WTC11 (cell line): Measurements from ENCODE around the gene UGT1A10. TPM values are rescaled to one million over a fixed set of nuclear protein-coding genes. Genes with fewer than 3 reads are reported as not detected.

Experiments
- ATAC-seq: fragments of 200-7000 bp; cut with Tn5 transposase; 2 replicates; pipeline ENCODE4 v1.10.0; 2021; ENCODE audit warnings: mild to moderate bottlenecking, moderate library complexity
- CTCF ChIA-PET: fragments of 300-600 bp; sonication (Branson Sonifier 250); formaldehyde crosslinking; loops from one replicate; lab custom pipeline; 2021; ENCODE audit warnings: antibody characterized with exemption; lab: Charles Lee
- POLR2A ChIA-PET: fragments of 350-600 bp; sonication (Branson Sonifier 250); formaldehyde crosslinking; loops from one replicate; lab custom pipeline; 2021; ENCODE audit warnings: antibody characterized with exemption; lab: Charles Lee
- DNase-seq: peaks from one replicate; pipeline ENCODE4 v3.0.0; 2021; ENCODE audit warnings: low spot score
- H3K27ac Mint-ChIP-seq: 2 replicates; pipeline ENCODE4 v1.8.0; 2021; ENCODE audit warnings: mixed read lengths
- H3K27me3 Mint-ChIP-seq: 2 replicates; pipeline ENCODE4 v1.8.0; 2021; ENCODE audit warnings: low read depth, mild to moderate bottlenecking, moderate library complexity, mixed read lengths
- H3K36me3 Mint-ChIP-seq: 2 replicates; pipeline ENCODE4 v1.8.0; 2021; ENCODE audit warnings: mixed read lengths
- H3K4me1 Mint-ChIP-seq: 2 replicates; pipeline ENCODE4 v1.8.0; 2022; ENCODE audit warnings: mixed read lengths
- H3K4me3 Mint-ChIP-seq: 2 replicates; pipeline ENCODE4 v1.8.0; 2021; ENCODE audit warnings: mild to moderate bottlenecking, moderate library complexity, mixed read lengths
- H3K9me3 Mint-ChIP-seq: 2 replicates; pipeline ENCODE4 v1.8.0; 2021; ENCODE audit warnings: mixed read lengths
- ESRRA ChIP-seq: sonication (generic); formaldehyde crosslinking; IDR thresholded peaks from 2 replicates; pipeline ENCODE4 v1.8.1; 2022; ENCODE audit warnings: mild to moderate bottlenecking, missing genetic modification reagents, borderline replicate concordance
- JAZF1 ChIP-seq: fragments of 250-450 bp; sonication (Bioruptor Pico); IDR thresholded peaks from 2 replicates; pipeline ENCODE4 v1.9.0; 2021; ENCODE audit warnings: moderate library complexity, mild to moderate bottlenecking, inconsistent platforms
- NFYB ChIP-seq: sonication (generic); formaldehyde crosslinking; conservative IDR thresholded peaks from 2 replicates; pipeline ENCODE4 v1.8.0; 2022; ENCODE audit warnings: low read depth, missing genetic modification reagents
- RORB ChIP-seq: fragments of 250-450 bp; sonication (Bioruptor Pico); IDR thresholded peaks from 2 replicates; pipeline ENCODE4 v1.9.0; 2021; ENCODE audit warnings: mild to moderate bottlenecking
- SMAD4 ChIP-seq: sonication (generic); formaldehyde crosslinking; IDR thresholded peaks from 2 replicates; pipeline ENCODE4 v1.8.0; 2022; ENCODE audit warnings: mild to moderate bottlenecking, missing genetic modification reagents
- TEAD4 ChIP-seq: sonication (generic); formaldehyde crosslinking; IDR thresholded peaks from 2 replicates; pipeline ENCODE4 v1.8.0; 2022; ENCODE audit warnings: mild to moderate bottlenecking, missing genetic modification reagents
- ZBTB21 ChIP-seq: sonication (generic); formaldehyde crosslinking; IDR thresholded peaks from 2 replicates; pipeline ENCODE4 v1.8.1; 2023; ENCODE audit warnings: mild to moderate bottlenecking, missing genetic modification reagents, borderline replicate concordance
- ZNF263 ChIP-seq: sonication (generic); formaldehyde crosslinking; IDR thresholded peaks from 2 replicates; pipeline ENCODE4 v1.8.1; 2022; ENCODE audit warnings: low read depth, mild to moderate bottlenecking, moderate library complexity, missing genetic modification reagents
- total RNA-seq: library from RNA; stranded (reverse); gene quantifications from 3 replicates; pipeline ENCODE4 v1.2.3, GENCODE V29; 2021
- TF ChIP-seq, protein P1 (sequence below): fragments of 250-450 bp; sonication (Bioruptor Pico); IDR thresholded peaks from 2 replicates; pipeline ENCODE4 v1.9.0; 2021; ENCODE audit warnings: mild to moderate bottlenecking
- TF ChIP-seq, protein P2 (sequence below): fragments of 200-600 bp; IDR thresholded peaks from 2 replicates; pipeline ENCODE4 v1.8.0; 2022; ENCODE audit warnings: antibody characterized with exemption
- TF ChIP-seq, protein P3 (sequence below): sonication (generic); formaldehyde crosslinking; IDR thresholded peaks from 2 replicates; pipeline ENCODE4 v1.8.0; 2022; ENCODE audit warnings: missing genetic modification reagents
- TF ChIP-seq, protein P4 (sequence below): sonication (generic); formaldehyde crosslinking; conservative IDR thresholded peaks from 2 replicates; pipeline ENCODE4 v1.8.1; 2023; ENCODE audit warnings: mild to moderate bottlenecking, low read depth, missing genetic modification reagents, moderate library complexity
- TF ChIP-seq, protein P5 (sequence below): sonication (generic); formaldehyde crosslinking; IDR thresholded peaks from 2 replicates; pipeline ENCODE4 v1.8.1; 2022; ENCODE audit warnings: missing genetic modification reagents, borderline replicate concordance
- TF ChIP-seq, protein P6 (sequence below): sonication (generic); formaldehyde crosslinking; IDR thresholded peaks from 2 replicates; pipeline ENCODE4 v1.8.1; 2022; ENCODE audit warnings: mild to moderate bottlenecking, missing genetic modification reagents, moderate library complexity, borderline replicate concordance
- TF ChIP-seq, protein P7 (sequence below): sonication (generic); formaldehyde crosslinking; IDR thresholded peaks from 2 replicates; pipeline ENCODE4 v1.8.1; 2023; ENCODE audit warnings: mild to moderate bottlenecking, missing genetic modification reagents

Gene UGT1A10
- total RNA-seq, 1 experiment from 2014 or later = not detected

DNA sequence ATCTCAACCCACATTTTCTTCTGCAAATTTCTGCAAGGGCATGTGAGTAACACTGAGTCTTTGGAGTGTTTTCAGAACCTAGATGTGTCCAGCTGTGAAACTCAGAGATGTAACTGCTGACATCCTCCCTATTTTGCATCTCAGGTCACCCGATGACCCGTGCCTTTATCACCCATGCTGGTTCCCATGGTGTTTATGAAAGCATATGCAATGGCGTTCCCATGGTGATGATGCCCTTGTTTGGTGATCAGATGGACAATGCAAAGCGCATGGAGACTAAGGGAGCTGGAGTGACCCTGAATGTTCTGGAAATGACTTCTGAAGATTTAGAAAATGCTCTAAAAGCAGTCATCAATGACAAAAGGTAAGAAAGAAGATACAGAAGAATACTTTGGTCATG is 131.8 kb downstream of the UGT1A10 start (continued):
- TF ChIP-seq, protein P1, sequence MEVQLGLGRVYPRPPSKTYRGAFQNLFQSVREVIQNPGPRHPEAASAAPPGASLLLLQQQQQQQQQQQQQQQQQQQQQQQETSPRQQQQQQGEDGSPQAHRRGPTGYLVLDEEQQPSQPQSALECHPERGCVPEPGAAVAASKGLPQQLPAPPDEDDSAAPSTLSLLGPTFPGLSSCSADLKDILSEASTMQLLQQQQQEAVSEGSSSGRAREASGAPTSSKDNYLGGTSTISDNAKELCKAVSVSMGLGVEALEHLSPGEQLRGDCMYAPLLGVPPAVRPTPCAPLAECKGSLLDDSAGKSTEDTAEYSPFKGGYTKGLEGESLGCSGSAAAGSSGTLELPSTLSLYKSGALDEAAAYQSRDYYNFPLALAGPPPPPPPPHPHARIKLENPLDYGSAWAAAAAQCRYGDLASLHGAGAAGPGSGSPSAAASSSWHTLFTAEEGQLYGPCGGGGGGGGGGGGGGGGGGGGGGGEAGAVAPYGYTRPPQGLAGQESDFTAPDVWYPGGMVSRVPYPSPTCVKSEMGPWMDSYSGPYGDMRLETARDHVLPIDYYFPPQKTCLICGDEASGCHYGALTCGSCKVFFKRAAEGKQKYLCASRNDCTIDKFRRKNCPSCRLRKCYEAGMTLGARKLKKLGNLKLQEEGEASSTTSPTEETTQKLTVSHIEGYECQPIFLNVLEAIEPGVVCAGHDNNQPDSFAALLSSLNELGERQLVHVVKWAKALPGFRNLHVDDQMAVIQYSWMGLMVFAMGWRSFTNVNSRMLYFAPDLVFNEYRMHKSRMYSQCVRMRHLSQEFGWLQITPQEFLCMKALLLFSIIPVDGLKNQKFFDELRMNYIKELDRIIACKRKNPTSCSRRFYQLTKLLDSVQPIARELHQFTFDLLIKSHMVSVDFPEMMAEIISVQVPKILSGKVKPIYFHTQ = no peak

DNA sequence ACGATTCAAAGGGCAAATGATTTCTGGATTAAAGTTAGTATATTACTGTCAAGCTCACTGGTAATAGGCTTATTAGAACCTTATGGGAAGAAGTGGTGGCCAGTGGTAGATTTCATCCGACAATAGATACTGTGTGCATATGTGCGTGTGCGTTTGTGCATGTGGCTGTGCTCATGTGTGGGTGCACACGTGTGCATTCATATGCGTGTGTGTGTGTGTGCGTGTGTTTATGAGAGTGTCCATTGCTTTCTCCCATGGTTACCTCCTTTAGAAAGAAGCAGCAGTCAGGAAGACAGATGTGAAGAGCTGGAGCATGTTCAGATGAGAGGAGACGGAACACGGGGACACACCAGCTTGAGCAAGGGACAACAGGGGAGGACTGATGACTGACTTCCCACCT is 133.0 kb downstream of the UGT1A10 start:
- no peak overlapping the region for H3K4me3 Mint-ChIP-seq

DNA sequence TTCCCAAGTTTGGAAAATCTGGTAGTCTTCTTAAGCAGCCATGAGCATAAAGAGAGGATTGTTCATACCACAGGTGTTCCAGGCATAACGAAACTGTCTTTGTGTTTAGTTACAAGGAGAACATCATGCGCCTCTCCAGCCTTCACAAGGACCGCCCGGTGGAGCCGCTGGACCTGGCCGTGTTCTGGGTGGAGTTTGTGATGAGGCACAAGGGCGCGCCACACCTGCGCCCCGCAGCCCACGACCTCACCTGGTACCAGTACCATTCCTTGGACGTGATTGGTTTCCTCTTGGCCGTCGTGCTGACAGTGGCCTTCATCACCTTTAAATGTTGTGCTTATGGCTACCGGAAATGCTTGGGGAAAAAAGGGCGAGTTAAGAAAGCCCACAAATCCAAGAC is 135.9 kb downstream of the UGT1A10 start:
- peaks cover 8% of the 10 kb centered on the region for H3K36me3 Mint-ChIP-seq
- H3K4me1 Mint-ChIP-seq = peaks cover 3% of the 10 kb centered on the region
- H3K27me3 Mint-ChIP-seq = no peaks in the 10 kb centered on the region; the same call in 1 of the 2 replicates
- no peak overlapping the region for H3K27ac Mint-ChIP-seq
- H3K9me3 Mint-ChIP-seq = peaks cover 24% of the 10 kb centered on the region
- POLR2A ChIA-PET = no interaction called here
- no peak for TF ChIP-seq NFYB (CRISPR knock-in tag)
- TF ChIP-seq JAZF1 (CRISPR knock-in tag) = no peak
- TF ChIP-seq RORB (CRISPR knock-in tag) = no peak
- TF ChIP-seq, protein P2, sequence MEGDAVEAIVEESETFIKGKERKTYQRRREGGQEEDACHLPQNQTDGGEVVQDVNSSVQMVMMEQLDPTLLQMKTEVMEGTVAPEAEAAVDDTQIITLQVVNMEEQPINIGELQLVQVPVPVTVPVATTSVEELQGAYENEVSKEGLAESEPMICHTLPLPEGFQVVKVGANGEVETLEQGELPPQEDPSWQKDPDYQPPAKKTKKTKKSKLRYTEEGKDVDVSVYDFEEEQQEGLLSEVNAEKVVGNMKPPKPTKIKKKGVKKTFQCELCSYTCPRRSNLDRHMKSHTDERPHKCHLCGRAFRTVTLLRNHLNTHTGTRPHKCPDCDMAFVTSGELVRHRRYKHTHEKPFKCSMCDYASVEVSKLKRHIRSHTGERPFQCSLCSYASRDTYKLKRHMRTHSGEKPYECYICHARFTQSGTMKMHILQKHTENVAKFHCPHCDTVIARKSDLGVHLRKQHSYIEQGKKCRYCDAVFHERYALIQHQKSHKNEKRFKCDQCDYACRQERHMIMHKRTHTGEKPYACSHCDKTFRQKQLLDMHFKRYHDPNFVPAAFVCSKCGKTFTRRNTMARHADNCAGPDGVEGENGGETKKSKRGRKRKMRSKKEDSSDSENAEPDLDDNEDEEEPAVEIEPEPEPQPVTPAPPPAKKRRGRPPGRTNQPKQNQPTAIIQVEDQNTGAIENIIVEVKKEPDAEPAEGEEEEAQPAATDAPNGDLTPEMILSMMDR = no peak
- TF ChIP-seq, protein P3, sequence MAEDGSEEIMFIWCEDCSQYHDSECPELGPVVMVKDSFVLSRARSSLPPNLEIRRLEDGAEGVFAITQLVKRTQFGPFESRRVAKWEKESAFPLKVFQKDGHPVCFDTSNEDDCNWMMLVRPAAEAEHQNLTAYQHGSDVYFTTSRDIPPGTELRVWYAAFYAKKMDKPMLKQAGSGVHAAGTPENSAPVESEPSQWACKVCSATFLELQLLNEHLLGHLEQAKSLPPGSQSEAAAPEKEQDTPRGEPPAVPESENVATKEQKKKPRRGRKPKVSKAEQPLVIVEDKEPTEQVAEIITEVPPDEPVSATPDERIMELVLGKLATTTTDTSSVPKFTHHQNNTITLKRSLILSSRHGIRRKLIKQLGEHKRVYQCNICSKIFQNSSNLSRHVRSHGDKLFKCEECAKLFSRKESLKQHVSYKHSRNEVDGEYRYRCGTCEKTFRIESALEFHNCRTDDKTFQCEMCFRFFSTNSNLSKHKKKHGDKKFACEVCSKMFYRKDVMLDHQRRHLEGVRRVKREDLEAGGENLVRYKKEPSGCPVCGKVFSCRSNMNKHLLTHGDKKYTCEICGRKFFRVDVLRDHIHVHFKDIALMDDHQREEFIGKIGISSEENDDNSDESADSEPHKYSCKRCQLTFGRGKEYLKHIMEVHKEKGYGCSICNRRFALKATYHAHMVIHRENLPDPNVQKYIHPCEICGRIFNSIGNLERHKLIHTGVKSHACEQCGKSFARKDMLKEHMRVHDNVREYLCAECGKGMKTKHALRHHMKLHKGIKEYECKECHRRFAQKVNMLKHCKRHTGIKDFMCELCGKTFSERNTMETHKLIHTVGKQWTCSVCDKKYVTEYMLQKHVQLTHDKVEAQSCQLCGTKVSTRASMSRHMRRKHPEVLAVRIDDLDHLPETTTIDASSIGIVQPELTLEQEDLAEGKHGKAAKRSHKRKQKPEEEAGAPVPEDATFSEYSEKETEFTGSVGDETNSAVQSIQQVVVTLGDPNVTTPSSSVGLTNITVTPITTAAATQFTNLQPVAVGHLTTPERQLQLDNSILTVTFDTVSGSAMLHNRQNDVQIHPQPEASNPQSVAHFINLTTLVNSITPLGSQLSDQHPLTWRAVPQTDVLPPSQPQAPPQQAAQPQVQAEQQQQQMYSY = no peak
- TF ChIP-seq TEAD4 = no peak
- TF ChIP-seq, protein P4, sequence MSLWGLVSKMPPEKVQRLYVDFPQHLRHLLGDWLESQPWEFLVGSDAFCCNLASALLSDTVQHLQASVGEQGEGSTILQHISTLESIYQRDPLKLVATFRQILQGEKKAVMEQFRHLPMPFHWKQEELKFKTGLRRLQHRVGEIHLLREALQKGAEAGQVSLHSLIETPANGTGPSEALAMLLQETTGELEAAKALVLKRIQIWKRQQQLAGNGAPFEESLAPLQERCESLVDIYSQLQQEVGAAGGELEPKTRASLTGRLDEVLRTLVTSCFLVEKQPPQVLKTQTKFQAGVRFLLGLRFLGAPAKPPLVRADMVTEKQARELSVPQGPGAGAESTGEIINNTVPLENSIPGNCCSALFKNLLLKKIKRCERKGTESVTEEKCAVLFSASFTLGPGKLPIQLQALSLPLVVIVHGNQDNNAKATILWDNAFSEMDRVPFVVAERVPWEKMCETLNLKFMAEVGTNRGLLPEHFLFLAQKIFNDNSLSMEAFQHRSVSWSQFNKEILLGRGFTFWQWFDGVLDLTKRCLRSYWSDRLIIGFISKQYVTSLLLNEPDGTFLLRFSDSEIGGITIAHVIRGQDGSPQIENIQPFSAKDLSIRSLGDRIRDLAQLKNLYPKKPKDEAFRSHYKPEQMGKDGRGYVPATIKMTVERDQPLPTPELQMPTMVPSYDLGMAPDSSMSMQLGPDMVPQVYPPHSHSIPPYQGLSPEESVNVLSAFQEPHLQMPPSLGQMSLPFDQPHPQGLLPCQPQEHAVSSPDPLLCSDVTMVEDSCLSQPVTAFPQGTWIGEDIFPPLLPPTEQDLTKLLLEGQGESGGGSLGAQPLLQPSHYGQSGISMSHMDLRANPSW (CRISPR knock-in tag) = no peak
- TF ChIP-seq SMAD4 (CRISPR knock-in tag) = no peak
- no peak for TF ChIP-seq ZNF263
- TF ChIP-seq, protein P5, sequence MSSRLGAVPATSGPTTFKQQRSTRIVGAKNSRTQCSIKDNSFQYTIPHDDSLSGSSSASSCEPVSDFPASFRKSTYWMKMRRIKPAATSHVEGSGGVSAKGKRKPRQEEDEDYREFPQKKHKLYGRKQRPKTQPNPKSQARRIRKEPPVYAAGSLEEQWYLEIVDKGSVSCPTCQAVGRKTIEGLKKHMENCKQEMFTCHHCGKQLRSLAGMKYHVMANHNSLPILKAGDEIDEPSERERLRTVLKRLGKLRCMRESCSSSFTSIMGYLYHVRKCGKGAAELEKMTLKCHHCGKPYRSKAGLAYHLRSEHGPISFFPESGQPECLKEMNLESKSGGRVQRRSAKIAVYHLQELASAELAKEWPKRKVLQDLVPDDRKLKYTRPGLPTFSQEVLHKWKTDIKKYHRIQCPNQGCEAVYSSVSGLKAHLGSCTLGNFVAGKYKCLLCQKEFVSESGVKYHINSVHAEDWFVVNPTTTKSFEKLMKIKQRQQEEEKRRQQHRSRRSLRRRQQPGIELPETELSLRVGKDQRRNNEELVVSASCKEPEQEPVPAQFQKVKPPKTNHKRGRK = no peak
- TF ChIP-seq, protein P6, sequence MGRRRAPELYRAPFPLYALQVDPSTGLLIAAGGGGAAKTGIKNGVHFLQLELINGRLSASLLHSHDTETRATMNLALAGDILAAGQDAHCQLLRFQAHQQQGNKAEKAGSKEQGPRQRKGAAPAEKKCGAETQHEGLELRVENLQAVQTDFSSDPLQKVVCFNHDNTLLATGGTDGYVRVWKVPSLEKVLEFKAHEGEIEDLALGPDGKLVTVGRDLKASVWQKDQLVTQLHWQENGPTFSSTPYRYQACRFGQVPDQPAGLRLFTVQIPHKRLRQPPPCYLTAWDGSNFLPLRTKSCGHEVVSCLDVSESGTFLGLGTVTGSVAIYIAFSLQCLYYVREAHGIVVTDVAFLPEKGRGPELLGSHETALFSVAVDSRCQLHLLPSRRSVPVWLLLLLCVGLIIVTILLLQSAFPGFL = no peak
- TF ChIP-seq ZBTB21 (CRISPR knock-in tag) = no peak
- TF ChIP-seq, all 79 proteins: peak for 0
- ATAC-seq (no peak), DNase-seq (no peak)
- no peak overlapping the region for H3K4me3 Mint-ChIP-seq
- CTCF ChIA-PET = no interaction called here

More for the DNA sequence above, 133.0 kb downstream of the UGT1A10 start:
- Mint-ChIP-seq H3K9me3 (peaks cover 11% of the 10 kb centered on the region), H3K4me1 (peaks cover 3% of the 10 kb centered on the region), H3K27me3 (peaks cover 2% of the 10 kb centered on the region; the same call in 1 of the 2 replicates), H3K36me3 (no peaks in the 10 kb centered on the region), H3K27ac (no peak overlapping the region)
- ChIA-PET CTCF (no interaction called here), POLR2A (no interaction called here)
- ATAC-seq (no peak), DNase-seq (no peak)
- TF ChIP-seq ESRRA = no peak
- TF ChIP-seq, protein P7, sequence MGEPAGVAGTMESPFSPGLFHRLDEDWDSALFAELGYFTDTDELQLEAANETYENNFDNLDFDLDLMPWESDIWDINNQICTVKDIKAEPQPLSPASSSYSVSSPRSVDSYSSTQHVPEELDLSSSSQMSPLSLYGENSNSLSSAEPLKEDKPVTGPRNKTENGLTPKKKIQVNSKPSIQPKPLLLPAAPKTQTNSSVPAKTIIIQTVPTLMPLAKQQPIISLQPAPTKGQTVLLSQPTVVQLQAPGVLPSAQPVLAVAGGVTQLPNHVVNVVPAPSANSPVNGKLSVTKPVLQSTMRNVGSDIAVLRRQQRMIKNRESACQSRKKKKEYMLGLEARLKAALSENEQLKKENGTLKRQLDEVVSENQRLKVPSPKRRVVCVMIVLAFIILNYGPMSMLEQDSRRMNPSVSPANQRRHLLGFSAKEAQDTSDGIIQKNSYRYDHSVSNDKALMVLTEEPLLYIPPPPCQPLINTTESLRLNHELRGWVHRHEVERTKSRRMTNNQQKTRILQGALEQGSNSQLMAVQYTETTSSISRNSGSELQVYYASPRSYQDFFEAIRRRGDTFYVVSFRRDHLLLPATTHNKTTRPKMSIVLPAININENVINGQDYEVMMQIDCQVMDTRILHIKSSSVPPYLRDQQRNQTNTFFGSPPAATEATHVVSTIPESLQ (CRISPR knock-in tag) = no peak
